DMS153 treated with DMSO at 0.1 percent for 48 hours (cell line): ENCODE data around the gene TAOK1.

Source experiments
- DNase-seq: peaks from one replicate; lab custom pipeline; 2025; ENCODE audit not compliant: unreplicated experiment; lab: John Stamatoyannopoulos, UW

TAOK1 gene

DNA sequence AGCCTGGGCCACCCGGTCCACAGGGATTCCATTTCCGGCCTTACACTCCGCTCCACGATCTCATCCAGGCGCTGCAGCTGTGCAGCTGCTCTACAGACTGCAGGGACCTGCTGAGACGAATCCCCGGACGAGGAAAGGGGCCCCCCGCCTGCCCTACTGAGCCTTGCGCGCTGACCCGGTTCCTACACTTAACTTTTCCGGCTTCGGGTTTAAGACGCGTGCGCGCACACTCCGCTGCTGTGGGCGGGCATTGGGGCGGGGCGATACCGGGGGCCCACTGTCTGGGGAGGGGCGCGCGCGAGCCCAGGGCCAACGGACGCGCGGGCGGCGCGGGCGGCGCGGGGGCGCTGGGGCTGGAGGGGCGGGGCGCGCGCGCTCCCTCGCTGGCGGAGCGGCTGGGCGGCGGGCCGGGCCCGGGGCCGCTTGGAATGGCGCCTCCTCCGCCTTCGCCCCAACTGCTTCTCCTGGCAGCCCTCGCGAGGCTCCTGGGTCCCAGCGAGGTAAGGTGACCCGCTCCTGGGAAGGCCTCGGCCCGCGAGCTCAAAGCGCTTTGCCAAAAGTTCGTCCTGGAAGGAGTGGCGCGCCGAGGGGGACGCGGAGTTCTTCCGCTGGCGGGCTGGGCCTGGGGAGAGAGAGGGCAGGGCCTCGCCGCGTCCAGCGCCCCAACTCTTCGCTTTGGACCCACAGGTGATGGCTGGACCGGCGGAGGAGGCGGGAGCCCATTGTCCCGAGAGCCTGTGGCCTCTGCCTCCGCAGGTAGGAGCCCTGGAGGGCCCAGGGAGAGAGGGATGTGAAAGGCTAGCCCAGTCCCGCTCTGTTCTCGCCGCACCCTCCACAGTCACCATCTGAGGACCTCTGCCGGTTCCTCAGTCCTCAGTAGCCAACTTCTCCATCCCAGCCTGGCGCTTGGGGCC is 178.4 kb downstream of the TAOK1 start, which contains the start of gene TP53I13:
Gene TP53I13 (plus strand): TSS at position 371 of the 914 bp plus-strand sequence. CDS start 58 bp downstream, at position 429.
- DNase-seq: peak; percentile 68

DNA sequence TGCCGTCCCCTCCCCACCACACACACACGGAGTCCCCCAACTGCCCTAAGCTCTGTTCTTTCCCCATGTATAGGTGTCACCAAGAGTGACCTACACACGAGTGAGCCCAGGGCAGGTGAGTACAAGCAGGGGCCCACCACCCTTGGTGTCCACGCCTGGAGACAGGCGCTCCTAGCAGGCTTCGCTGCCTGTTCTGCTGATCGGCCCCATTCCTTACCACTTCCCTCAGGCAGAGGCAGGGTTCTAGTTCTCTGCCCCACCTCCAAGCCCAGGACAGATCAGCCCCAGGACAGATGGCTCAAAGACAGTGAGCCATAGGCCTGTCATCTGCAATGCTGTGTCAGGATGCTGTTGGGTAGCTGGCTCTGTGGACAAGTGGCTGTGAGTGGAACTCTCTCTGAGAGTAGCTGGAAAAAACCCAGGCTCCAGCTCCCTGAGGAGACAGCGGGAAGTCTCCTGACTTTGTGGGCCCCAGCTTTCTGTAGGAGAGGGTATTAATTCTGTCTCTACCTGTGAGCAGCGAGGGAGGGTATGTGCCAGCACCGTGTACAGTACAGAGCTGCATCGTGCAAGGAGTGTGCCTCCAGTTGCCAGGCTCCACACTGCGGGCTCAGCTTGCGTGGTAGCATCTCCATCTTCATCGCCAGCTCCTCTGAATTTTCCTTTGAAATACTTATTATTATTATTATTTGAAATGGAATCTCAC is 179.2 kb downstream of the TAOK1 start:
- no peak for DNase-seq

DNA sequence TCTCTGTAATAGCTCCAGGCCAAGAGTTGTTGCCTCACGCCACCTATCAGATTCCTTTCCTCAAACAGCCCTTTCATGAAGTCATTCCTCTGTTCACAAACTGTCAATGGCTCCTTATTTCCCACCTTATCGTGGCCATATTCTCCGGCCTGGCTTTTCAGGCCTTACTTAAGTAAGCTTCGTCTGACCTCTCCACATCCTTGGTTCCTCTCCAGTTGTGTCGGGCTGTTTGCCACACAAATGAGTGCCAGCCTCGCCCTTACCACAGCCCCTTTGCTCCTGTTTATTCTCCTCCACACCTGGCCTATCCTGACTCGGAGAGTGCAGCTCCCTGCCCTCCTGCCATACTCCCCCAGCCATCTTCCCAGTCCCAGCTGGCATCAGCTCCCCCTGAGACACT is 180.4 kb downstream of the TAOK1 start:
- DNase-seq: no peak

DNA sequence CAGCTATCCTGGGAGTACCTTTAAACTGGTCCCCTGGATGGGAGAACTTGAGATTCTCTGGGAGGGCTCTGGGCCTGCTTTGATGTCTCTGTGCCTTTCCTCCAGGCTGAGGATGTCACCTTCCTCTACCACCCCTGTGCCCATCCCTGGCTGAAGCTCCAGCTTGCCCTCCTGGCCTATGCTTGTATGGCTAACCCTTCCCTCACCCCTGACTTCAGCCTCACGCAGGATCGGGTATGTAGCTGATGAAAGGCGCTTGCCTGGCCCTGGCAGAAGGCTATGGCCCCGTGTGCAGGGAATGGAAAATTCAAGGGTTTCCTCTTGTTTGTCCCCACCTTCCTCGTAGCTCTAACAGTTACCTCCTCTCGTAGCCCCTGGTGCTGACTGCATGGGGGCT is 181.3 kb downstream of the TAOK1 start:
- DNase-seq: no peak

DNA sequence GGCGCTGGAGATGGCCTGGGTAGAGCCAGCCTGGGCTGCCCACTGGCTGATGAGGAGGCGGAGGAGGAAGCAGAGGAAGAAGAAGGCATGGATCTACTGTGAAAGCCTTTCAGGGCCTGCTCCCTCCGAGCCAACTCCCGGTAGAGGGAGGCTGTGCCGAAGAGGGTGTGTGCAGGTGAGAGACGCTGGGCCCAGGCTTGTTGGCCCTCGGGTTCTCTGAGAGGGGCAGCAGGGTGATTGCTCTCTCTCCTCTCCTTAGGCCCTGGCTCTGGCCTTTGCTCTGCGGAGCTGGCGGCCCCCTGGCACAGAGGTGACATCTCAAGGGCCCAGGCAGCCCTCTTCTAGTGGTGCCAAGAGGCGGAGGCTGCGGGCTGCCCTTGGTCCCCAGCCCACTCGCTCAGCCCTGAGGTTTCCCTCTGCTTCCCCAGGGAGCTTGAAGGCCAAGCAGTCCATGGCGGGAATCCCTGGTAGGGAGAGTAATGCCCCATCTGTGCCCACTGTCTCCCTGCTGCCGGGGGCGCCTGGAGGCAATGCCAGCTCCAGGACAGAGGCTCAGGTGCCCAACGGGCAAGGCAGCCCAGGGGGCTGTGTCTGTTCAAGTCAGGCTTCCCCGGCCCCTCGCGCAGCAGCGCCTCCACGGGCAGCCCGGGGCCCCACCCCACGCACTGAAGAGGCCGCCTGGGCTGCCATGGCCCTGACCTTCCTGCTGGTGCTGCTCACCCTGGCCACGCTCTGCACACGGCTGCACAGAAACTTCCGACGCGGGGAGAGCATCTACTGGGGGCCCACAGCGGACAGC is 181.9 kb downstream of the TAOK1 start:
- DNase-seq: no peak

DNA sequence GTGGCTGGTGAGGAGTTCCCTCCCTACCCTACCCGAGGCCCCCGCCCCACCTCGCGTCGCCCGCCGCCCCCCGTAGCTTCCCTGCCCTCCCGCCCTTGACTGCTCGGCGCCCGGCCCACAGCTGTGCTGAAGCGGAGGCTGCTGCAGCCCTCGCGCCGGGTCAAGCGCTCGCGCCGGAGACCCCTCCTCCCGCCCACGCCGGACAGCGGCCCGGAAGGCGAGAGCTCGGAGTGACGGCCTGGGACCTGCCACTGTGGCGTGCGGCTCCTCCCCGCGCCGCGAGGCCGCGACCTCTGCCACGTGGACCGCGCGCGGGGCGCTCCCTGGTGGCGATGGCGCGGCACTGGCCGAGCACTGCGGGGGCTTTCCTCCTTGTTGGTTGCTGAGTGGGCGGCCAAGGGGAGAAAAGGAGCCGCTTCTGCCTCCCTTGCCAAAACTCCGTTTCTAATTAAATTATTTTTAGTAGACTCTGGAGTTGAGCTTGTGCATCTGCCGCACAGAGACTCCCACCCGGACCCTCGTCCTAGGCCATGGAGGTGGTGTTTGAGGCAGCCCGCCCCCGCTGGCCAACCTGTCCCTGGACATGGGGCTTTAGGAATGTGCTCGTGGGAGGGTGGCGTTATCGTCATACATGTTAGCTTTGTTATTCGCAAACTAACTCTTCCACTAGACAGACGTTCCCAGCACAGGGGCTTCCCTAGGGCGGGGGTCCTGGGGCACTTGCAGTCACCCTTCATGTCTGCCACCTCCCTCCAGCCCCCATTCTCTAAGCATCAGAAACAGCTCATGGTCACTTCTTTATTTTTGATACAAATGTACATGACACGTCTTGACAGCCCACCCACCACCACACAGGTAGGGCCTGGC is 182.8 kb downstream of the TAOK1 start:
- DNase-seq: no peak

DNA sequence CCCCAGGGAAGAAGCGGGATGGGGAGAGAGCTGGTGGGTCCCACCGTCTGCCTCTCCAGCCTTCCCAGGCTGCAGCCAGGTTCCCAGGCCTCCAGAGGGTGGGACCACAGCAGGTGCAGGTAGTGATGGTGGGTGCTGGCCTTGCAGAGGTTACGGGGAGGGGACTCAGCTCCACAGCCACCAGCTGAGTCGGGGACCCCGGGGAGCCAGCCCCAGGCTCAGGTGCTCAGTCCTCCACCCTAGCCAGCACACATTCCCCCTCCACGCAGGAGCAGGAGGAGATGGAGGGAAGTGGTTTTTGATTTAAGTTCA is 183.4 kb downstream of the TAOK1 start:
- DNase-seq: no peak

DNA sequence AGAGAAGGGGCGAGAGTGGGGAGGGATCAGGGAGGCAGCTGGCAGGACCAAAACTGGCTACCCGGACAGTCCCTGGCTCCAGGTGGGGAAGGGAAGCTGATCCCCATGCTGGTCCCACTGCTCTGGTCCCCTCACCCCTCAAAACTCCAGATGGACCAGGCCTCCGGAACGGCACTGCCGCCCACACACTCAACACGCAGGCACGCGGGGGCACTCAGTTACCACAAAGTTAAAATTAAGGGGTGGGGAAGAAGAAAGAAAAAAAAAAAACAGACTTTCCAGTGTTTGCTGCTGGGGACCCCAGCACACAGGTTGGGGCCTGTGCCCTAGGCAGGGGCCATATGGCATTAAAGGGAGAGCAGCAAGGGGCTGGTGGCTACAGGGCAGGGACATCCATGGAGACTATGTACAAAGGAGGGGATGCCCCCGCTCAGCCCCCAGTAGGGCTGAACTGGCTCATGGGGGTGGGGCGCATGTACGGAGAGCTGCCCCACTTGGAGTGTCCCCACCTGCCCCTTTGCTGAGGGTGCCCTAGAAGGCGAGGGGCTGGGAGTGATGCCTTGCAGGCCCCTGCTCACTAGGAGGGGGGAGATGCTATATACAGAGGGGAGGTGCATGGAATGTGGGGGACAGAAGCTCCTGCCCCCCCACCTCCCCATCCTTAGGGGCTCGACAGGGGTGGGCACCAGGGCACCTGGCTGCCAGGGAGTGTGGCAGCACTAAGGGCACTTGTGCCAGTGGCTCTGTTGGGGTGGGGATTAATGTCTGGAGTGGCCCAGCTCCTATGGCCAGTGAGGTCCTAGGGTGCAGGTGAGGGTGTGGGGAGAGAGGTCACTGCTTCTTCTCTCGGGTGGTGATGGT is 183.9 kb downstream of the TAOK1 start:
- no peak for DNase-seq

DNA sequence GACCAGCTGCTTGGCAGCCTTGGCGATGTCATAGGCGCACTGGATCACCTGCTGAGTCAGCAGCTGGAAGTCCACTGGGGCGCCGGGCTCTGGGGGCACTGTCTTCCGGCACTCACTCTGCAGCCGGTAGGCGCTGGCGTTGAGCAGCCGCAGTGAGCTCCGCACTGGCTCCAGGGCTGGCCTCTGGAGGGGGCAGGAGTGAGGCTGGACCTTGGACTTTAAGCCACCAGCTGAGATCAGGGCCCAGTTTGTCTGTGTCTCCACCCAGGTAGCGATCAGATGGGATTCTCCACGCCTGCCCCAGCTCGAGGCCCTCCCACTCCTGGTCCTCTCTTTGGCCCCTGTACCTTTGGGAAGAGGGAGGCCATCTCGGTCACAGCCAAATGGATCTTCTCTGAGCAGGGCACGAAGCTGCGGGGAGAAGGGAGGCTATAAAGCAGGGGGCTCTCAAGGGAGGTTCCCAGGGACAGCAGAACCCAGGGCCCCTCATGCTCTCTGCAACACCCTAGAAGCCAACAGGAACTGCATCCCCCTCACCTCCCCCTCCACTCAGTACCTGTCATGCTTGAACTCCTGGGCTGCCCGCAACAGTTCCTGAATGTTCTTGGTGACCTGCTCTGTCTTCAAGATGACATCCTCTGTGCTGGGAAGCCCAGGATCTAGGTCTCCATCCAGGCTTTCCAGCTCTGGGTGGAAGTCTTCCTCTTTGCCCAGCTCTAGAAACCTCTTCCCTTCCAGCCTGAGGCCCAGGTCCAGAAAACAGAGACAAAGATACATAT is 184.8 kb downstream of the TAOK1 start:
- DNase-seq: no peak

DNA sequence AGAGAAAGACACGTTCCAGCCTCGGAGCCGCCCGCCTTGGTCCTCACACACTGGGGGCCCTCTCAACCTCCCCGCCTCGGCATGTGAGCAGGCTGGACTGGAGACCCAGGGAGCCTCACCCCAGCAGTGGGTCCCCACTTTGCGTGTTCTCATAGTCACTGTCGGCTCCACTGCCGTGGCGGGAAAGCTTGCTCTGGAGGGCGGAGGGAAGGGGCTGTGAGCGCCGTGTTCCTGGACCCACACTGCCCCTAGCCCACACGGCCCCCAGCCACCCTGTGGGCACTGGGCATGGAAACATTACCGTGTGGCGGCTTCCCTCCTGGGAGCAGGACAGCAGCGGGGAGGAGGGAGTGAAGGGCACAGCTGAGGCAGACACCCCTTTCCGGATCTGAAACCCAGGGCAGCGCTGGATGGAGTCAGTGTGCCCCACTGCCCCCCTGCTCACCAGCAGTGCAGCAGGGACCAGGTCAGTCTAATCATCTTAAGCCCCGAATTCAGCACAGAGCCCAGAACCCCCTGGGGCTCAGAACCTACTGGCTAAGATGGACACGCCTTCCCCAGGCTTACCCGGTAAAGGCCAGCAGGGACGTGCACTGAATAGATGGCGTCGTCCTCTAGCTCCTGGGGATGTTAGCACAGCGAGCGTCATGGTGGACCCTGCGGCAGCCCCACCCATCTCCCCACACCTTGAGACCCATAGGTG is 185.5 kb downstream of the TAOK1 start:
- DNase-seq: no peak

DNA sequence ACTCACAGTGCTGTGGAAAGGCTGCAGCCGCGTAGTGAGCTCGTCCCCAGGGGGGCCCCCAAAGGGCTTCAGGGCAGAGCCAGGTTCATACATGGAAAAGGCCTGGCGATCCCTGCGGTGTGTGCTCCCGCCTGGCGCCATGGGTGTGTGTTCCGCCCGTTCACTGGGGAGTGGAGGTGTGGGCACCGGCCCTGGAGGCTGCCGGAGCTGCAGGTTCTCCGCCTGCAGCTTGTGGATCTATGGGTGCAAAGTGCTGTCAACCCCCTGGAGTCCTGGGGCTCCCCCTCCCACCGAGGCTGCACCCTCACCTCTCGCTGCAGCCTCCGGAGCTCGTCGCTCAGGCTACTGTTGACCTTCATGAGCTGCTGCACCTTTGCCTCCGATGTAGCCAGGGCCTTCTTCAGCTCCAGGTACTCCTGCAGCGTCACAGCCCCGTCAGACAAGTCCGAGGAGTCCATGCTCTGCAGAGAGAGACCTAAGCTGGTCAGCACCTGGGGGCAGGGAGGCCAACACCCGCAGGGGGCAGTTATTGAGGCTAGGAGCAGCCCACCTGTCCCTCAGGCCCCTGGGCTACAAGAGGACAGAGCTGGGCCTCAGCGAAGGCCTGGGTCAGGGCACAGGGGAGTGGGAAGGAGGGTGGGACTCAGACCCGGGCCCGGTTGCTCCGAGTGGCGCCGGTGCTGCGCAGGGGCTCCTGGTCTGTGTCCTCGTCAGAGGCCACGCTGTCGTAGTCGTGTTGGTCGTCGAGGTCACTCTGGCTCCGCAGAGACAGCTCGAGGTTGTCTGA is 186.2 kb downstream of the TAOK1 start:
- DNase-seq: no peak

DNA sequence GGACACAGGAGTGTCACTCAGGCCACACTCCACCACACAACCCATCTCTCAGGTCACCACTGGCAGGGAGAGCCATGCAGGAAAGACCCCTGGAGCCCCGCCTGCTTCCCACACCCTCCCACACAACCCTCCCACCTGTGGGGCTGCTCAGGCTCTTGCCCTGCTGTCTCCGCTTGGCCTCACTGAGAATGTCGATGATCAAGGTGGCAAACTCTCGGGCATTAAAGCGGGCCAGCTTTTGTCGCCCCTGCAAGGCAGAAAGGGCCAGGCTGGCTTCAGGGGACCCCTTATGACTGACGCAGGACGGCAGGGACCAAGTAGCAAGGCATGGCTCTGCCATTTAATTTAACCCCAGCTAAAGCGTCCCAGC is 186.8 kb downstream of the TAOK1 start:
- no peak for DNase-seq

DNA sequence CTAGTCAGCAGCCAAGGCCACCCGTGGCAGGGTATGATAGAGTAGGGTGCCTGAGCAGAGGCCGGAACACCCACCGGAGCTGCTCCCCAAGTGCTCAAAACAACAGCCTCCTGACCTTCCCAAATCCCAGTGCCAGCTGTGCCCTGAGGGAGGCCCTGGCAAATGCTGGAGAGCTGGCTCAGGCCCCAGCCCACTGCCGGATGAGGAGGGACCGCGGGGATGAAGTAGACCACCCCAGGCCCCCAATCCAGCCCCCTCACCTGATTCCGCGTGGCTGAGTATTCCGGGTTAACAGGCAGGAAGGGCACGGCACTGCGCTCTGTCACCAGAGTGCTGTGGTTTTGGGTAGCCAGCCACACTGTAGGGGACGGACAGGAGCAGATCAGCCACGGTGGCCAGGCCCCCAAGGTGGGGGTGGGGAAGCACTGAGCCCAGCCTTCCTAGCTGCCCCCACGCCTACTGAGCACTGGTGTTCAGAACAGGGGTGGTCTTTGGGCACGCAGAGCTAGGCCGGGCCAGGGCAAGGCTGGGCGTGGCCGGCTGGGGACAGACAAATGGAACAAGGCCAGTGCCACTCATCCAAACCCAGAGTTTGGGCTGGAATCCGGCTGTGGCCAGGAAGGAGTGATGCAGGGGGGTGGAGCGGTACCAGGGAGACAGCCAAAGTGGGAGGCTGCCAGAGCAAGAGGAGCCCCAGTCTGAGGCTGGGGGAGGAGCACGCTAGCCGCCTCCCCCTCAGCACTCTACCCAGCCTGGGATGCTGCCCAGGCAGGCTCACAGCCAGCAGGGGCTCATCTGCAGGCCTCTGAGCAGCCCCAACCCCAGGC is 187.4 kb downstream of the TAOK1 start:
- no peak for DNase-seq

DNA sequence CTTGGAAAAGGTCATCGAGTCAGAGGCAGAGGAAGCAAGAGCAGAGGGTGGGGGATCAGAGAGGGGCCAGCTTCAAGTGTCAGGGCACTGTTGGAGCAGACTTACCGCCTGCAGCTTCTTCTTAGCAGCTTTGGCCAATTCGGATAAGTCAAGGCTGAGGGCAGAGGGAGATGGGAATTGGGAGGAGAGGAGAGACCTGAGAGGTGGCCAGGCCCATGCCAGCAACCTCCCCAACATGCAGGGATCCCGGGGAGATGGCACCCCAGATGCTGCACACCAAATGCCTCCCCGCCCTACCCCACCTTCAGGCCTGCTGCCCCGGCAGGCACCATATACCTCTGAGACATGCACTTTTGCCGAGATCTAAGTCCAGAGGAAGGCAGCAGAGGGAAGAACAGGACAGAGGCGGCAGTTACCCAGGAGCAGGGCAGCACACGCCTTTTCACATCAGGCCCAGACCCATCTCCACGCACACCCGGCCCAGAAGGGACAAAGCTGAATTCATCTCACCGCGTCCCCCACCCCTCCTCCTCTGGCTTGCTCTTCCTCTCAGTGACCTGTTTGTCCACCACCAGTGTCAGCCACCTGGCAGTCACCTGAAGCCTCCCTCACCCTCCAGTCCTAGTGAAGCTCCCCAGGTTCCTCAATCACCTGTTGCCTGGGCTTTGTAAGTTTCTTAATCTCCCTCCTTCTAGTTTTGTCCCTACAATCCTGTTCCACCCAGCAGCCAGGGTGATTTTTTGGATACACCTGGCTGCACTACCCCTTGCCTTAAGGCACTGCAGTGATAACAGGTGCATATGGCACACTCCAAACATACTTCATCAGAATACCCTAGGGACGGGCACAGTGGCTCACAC is 188.7 kb downstream of the TAOK1 start:
- DNase-seq: no peak

DNA sequence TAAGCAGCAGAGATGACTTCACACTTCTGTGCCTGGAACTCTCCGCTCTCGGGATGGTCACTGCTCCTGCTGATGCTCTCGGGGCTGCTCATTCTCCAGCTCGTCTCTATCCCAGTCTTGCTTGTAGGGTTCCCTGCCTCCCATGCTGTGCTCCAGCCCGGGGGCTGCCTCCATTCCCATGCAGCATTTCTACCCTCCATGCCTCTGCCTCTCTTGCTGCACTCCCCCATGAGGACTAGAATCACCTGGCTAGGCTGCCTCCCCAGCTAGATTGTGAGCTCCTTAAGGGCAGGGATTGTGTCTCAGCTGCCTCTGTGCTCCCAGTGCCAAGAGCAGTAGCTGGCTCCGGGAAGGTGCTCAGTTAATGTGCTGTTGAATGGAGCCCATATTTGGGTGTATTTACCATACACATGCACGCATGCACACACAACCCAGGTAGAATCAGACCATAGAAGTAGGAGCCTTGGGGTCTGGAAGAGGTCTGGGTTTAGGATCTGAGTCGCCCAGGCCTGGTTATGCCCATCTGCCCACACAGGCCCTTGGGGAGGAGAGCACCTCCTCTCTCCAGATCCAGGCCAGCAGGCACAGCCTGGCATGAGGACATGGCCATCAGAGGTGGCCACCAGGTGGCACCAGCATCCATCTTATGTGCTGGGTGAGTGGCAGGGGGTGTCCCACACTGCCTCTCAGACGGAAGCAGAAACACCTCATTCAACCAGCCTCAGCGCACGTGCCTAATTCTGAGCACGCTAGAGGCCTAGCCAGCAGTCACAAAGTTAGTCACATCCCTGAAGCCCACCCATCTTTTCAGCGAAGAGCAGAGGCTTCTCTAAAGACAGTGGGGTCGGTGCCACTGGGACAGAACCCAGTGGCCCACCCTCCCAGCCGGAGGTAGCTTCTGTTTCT is 190.0 kb downstream of the TAOK1 start:
- peak; percentile 66 for DNase-seq
